ENCODE measurements around the gene PDCD11.

PDCD11 gene

GRCh38 chr10:103451831-103452505, 55.5 kb downstream of the PDCD11 start, which contains the start of gene CALHM2:
Gene CALHM2 (minus strand): TSS chr10:103452370. CDS start chr10:103449941, 2,429 bp downstream.
- DNase-seq, result peak; percentile 12

GRCh38 chr10:103452506-103453230, 56.2 kb downstream of the PDCD11 start:
- DNase-seq, result no peak

- DNase-seq, result no peak
Measured at GRCh38 chr10:103454026-103454425, 57.6 kb downstream of the PDCD11 start.

- no peak for DNase-seq
Measured at GRCh38 chr10:103455235-103455634, 58.8 kb downstream of the PDCD11 start.

GRCh38 chr10:103456074-103456660, 59.7 kb downstream of the PDCD11 start:
- no peak for DNase-seq

GRCh38 chr10:103457176-103457712, 60.8 kb downstream of the PDCD11 start:
- DNase-seq, result no peak

- DNase-seq, result no peak
Measured at GRCh38 chr10:103457896-103458583, 61.6 kb downstream of the PDCD11 start.

GRCh38 chr10:103458720-103459119, 62.3 kb downstream of the PDCD11 start, which contains the start of gene CALHM1:
Gene CALHM1 (minus strand): TSS chr10:103458900. CDS start chr10:103458751, 149 bp downstream.
- no peak for DNase-seq

- no peak for DNase-seq
Measured at GRCh38 chr10:103459615-103460014, 63.2 kb downstream of the PDCD11 start.

- DNase-seq, result no peak
Measured at GRCh38 chr10:103463499-103463898, 67.1 kb downstream of the PDCD11 start.

GRCh38 chr10:103465411-103466179, 69.2 kb downstream of the PDCD11 start:
- DNase-seq, result peak; percentile 9

- DNase-seq, result no peak
Measured at GRCh38 chr10:103466734-103467133, 70.3 kb downstream of the PDCD11 start.

GRCh38 chr10:103467406-103467805, 71.0 kb downstream of the PDCD11 start:
- no peak for DNase-seq

GRCh38 chr10:103469201-103469600, 72.8 kb downstream of the PDCD11 start:
- no peak for DNase-seq

GRCh38 chr10:103470761-103471653, 74.6 kb downstream of the PDCD11 start:
- DNase-seq, result no peak

GRCh38 chr10:103472005-103472404, 75.6 kb downstream of the PDCD11 start:
- no peak for DNase-seq

GRCh38 chr10:103473261-103473671, 76.8 kb downstream of the PDCD11 start:
- DNase-seq, result no peak

GRCh38 chr10:103474077-103474476, 77.7 kb downstream of the PDCD11 start:
- no peak for DNase-seq

- no peak for DNase-seq
Measured at GRCh38 chr10:103475437-103475836, 79.0 kb downstream of the PDCD11 start.

- DNase-seq, result no peak
Measured at GRCh38 chr10:103476046-103476768, 79.8 kb downstream of the PDCD11 start.

Data from midbrain (tissue), 1 donor.